Thyroid gland (tissue), 4 donors: ENCODE results near the gene ALAS1. TPM values are rescaled to one million over a fixed set of nuclear protein-coding genes. Genes with fewer than 3 reads are reported as not detected.
"Not testable (repeated sequence)": the region's sequence is repeated elsewhere in the genome, so short reads cannot be mapped to it uniquely, and the experiment has no call there.

Source experiments
- DNase-seq, 2 donors: peaks; one replicate each; pipeline ENCODE4 v3.0.0-alpha.2; 2019
- H3K27ac ChIP-seq, 3 donors: fragments of 200-600 bp; sonication (generic); 1 replicate in 2 of 3; 2 replicates in 1 of 3; pipeline ENCODE4 v1.5.1; 2016 to 2019; ENCODE audit warnings: mild to moderate bottlenecking in 1 of 3, moderate library complexity in 1 of 3
- H3K27me3 ChIP-seq: fragments of 200-600 bp; sonication (generic); one replicate; pipeline ENCODE4 v1.5.1; 2019
- H3K36me3 ChIP-seq, 2 donors: fragments of 200-600 bp; sonication (generic); one replicate each; pipeline ENCODE4 v1.5.1; 2016 to 2019
- H3K4me1 ChIP-seq, 2 donors: fragments of 200-600 bp; sonication (generic); one replicate each; pipeline ENCODE4 v1.5.1; 2017 to 2019
- H3K4me3 ChIP-seq, 3 donors: fragments of 200-600 bp; sonication (generic); replicated peaks in 1 of 3; 1 replicate in 2 of 3; 2 replicates in 1 of 3; pipeline ENCODE4 v1.5.1; 2016; ENCODE audit warnings: mild to moderate bottlenecking in 1 of 3
- H3K9me3 ChIP-seq: fragments of 200-600 bp; sonication (generic); one replicate; pipeline ENCODE4 v1.5.1; 2017
- CTCF ChIP-seq, 6 experiments: fragments of 200-600 bp in 3 of 6; fragments of 450-650 bp in 3 of 6; sonication (generic) in 3 of 6; IDR thresholded peaks; one replicate each; pipeline ENCODE4 v1.5.1; 2016 to 2019; ENCODE audit warnings: antibody characterized with exemption in 6 of 6, mild to moderate bottlenecking in 2 of 6, inconsistent platforms in 1 of 6, moderate library complexity in 1 of 6
- POLR2A ChIP-seq, 2 donors: fragments of 450-650 bp; IDR thresholded peaks; one replicate each; pipeline ENCODE4 v1.6.1; 2017; ENCODE audit warnings: antibody characterized with exemption in 2 of 2, mild to moderate bottlenecking in 2 of 2, moderate library complexity in 1 of 2
- WGBS, 2 donors: methylation state at CpG; one replicate each; pipeline ENCODE4 v1.1.5; 2017; 5-methylcytosine and 5-hydroxymethylcytosine counted together
- intact Hi-C: fragments of 100-400 bp; cut with DNase I; formaldehyde crosslinking; loops from one replicate; pipeline ENCODE4 v1.15.1; 2023
- total RNA-seq, 4 donors: library from RNA; depleted of rRNA; stranded (reverse); fragments of >200 nt; gene quantifications; one replicate each; pipeline ENCODE4 v1.2.3, GENCODE V29; 2016

Gene ALAS1
- total RNA-seq, 4 donors from 2014 or later = 27.7 to 51.9 (median 45.9) TPM

GRCh38 chr3:52176951-52177700, 20.8 kb upstream of the ALAS1 start:
- intact Hi-C loops = no loop called here
- H3K36me3 ChIP-seq = no peaks in the 10 kb centered on the region
- H3K27ac ChIP-seq = peak overlapping the region in 1 of 3 donors; percentile 26
- H3K9me3 ChIP-seq = no peaks in the 10 kb centered on the region
- H3K4me1 ChIP-seq = peaks cover 8 to 9% of the 10 kb centered on the region in 2 donors
- H3K27me3 ChIP-seq = no peaks in the 10 kb centered on the region
- no peak for TF ChIP-seq CTCF (IDR thresholded peaks at IDR 0.05)
- TF ChIP-seq POLR2A (IDR thresholded peaks at IDR 0.05) = no peak
- DNase-seq = peak; percentile 60 to 65
- 52 to 53% methylated on average over 12 to 15 of the region's 15 CpGs for WGBS, 2 donors
- H3K4me3 ChIP-seq = no peak overlapping the region

- Histone ChIP-seq H3K9me3 (no peaks in the 10 kb centered on the region), H3K36me3 (no peaks in the 10 kb centered on the region), H3K4me3 (no peak overlapping the region), H3K27me3 (no peaks in the 10 kb centered on the region), H3K27ac (peak overlapping the region in 1 of 3 donors; percentile 26), H3K4me1 (peaks cover 13 to 14% of the 10 kb centered on the region in 2 donors)
- WGBS, 2 donors = 57 to 88% methylated on average over 5 of the region's 5 CpGs
- intact Hi-C loops = no loop called here
- no peak for TF ChIP-seq CTCF (IDR thresholded peaks at IDR 0.05)
- TF ChIP-seq POLR2A (IDR thresholded peaks at IDR 0.05) = no peak
- peak; percentile 12 to 61 for DNase-seq
These were observed 20.3 kb upstream of the ALAS1 start for GRCh38 chr3:52177701-52178042.

- H3K4me3 ChIP-seq, H3K36me3 ChIP-seq, H3K27ac ChIP-seq, H3K27me3 ChIP-seq, DNase-seq, H3K9me3 ChIP-seq, intact Hi-C loops: not testable (repeated sequence)
- H3K4me1 ChIP-seq = peaks cover 16 to 19% of the 10 kb centered on the region in 2 donors
- WGBS, 2 donors = 91 to 97% methylated on average over 4 of the region's 4 CpGs
These were observed 19.8 kb upstream of the ALAS1 start for GRCh38 chr3:52178126-52178525.

GRCh38 chr3:52178537-52178936, 19.4 kb upstream of the ALAS1 start:
- Histone ChIP-seq H3K27ac (no peak overlapping the region), H3K4me1 (peaks cover 20 to 23% of the 10 kb centered on the region in 2 donors), H3K4me3 (no peak overlapping the region), H3K9me3 (no peaks in the 10 kb centered on the region), H3K27me3 (no peaks in the 10 kb centered on the region), H3K36me3 (no peaks in the 10 kb centered on the region)
- intact Hi-C loops = no loop called here
- no peak for DNase-seq
- TF ChIP-seq POLR2A (IDR thresholded peaks at IDR 0.05) (no peak), CTCF (IDR thresholded peaks at IDR 0.05) (no peak)
- WGBS, 2 donors = 80% methylated on average over 1 of the region's 1 CpG

- peak; percentile 82 to 87 for DNase-seq
- 28 to 34% methylated on average over 3 to 4 of the region's 4 CpGs for WGBS, 2 donors
- intact Hi-C loops = no loop called here
- Histone ChIP-seq H3K27me3 (no peaks in the 10 kb centered on the region), H3K27ac (peak overlapping the region; percentile 64 to 94 (median 85)), H3K9me3 (no peaks in the 10 kb centered on the region), H3K4me1 (peaks cover 30 to 33% of the 10 kb centered on the region in 2 donors), H3K36me3 (no peaks in the 10 kb centered on the region), H3K4me3 (no peak overlapping the region)
- TF ChIP-seq POLR2A (IDR thresholded peaks at IDR 0.05) = peak in 1 of 2 donors; percentile 25
- no peak for TF ChIP-seq CTCF (IDR thresholded peaks at IDR 0.05)
These were observed 16.4 kb upstream of the ALAS1 start for GRCh38 chr3:52181543-52181942.
